Erythroblast (primary cell): Measurements from ENCODE around the gene MYO16.

Source experiments
- GATA1 ChIP-seq: IDR thresholded peaks from 2 replicates; pipeline ENCODE4 v1.6.1; 2011; ENCODE audit warnings: low read depth, mild to moderate bottlenecking, control low read depth, low read length, moderate library complexity
- POLR2A ChIP-seq: IDR thresholded peaks from 2 replicates; pipeline ENCODE4 v1.6.1; 2011; ENCODE audit warnings: mild to moderate bottlenecking, low read length

- TF ChIP-seq POLR2A (no peak), GATA1 (no peak)
These were observed 533.0 kb downstream of the MYO16 start for GRCh38 chr13:109162248-109163036.
